ENCODE data around the gene PARP4. TPM values are rescaled to one million over a fixed set of nuclear protein-coding genes. Genes with fewer than 3 reads are reported as not detected.
"Not testable (repeated sequence)": the region's sequence is repeated elsewhere in the genome, so short reads cannot be mapped to it uniquely, and the experiment has no call there.

PARP4 gene
- total and polyA plus RNA-seq, 2 donors (not counting 3 experiments of a cell fraction or from before 2014, with no cell fraction given): 37.1 to 71.7 TPM

DNA sequence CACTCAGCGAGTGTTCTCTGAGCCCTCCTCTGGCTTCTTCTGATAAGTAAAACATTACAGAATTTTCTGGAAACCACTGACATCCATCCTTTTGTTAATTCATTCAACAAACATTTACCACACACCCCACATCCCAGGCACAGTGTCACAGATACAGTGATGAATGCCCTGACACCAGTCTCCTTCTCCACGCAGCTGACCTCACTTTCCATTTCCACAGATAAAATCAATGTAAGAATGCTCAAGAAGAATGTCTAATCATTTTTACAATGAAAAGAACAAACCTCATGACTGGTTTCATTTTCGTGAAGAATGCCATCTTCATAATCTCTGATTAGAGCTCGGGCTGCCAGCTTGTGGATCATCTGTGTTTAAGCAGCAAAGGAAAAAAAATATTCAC is 69.2 kb downstream of the PARP4 start:
- no peak for FAIRE-seq
- no peak overlapping the region for H3K4me2 ChIP-seq (ENCODE audit: insufficient read depth, low read length)
- H4K20me1 ChIP-seq (replicated peaks; ENCODE audit: control insufficient read depth, extremely low read depth, insufficient read depth, low read length): no peaks in the 10 kb centered on the region
- no peaks in the 10 kb centered on the region for H3K9me1 ChIP-seq (replicated peaks; ENCODE audit: control insufficient read depth, extremely low read depth, insufficient read depth, low read length)
- no peaks in the 10 kb centered on the region for H3K27me3 ChIP-seq (ENCODE audit: control insufficient read depth in 2 of 2, insufficient read depth in 2 of 2, low read length in 2 of 2)
- H2AFZ ChIP-seq (ENCODE audit: low read depth, low read length): no peak overlapping the region
- H3K4me1 ChIP-seq (ENCODE audit: control insufficient read depth, extremely low read depth, insufficient read depth, low read length): no peaks in the 10 kb centered on the region
- no peak overlapping the region for H3K9ac ChIP-seq (replicated peaks; ENCODE audit: extremely low read depth, insufficient read depth, low read length)
- TF ChIP-seq POLR2AphosphoS5 (IDR thresholded peaks at IDR 0.05; ENCODE audit: insufficient read depth, low read depth, low read length): no peak
- no peak for TF ChIP-seq GATA2 (IDR thresholded peaks at IDR 0.05; ENCODE audit: insufficient read depth, insufficient read length, low read depth, low read length)
- TF ChIP-seq, protein P1, sequence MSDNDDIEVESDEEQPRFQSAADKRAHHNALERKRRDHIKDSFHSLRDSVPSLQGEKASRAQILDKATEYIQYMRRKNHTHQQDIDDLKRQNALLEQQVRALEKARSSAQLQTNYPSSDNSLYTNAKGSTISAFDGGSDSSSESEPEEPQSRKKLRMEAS (IDR thresholded peaks at IDR 0.05; ENCODE audit: insufficient read depth, insufficient read length): no peak
- TF ChIP-seq, protein P2, sequence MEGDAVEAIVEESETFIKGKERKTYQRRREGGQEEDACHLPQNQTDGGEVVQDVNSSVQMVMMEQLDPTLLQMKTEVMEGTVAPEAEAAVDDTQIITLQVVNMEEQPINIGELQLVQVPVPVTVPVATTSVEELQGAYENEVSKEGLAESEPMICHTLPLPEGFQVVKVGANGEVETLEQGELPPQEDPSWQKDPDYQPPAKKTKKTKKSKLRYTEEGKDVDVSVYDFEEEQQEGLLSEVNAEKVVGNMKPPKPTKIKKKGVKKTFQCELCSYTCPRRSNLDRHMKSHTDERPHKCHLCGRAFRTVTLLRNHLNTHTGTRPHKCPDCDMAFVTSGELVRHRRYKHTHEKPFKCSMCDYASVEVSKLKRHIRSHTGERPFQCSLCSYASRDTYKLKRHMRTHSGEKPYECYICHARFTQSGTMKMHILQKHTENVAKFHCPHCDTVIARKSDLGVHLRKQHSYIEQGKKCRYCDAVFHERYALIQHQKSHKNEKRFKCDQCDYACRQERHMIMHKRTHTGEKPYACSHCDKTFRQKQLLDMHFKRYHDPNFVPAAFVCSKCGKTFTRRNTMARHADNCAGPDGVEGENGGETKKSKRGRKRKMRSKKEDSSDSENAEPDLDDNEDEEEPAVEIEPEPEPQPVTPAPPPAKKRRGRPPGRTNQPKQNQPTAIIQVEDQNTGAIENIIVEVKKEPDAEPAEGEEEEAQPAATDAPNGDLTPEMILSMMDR (IDR thresholded peaks at IDR 0.05; ENCODE audit: extremely low read depth in 1 of 2, insufficient read depth in 1 of 2, low read depth in 1 of 2, low read length in 2 of 2): no peak
- TF ChIP-seq EZH2 (IDR thresholded peaks at IDR 0.05; ENCODE audit: borderline replicate concordance, low read depth, low read length, severe bottlenecking): no peak
- intact Hi-C loops (cut with micrococcal nuclease) (no loop called here), dilution Hi-C loops (cut with MboI; ENCODE audit: extremely low pct_ligation_motif_present, low sequenced_read_pairs) (no loop called here)
- ChIA-PET CTCF (no interaction called here), POLR2A (no interaction called here)
- no peak overlapping the region for H3K4me3 ChIP-seq (replicated peaks in 1 of 3; ENCODE audit: insufficient read depth in 1 of 3, low read depth in 1 of 3, low read length in 3 of 3)
- no TSS peak for BruUV-seq (replicated peaks)
- no peaks in the 10 kb centered on the region for H3K79me2 ChIP-seq (ENCODE audit: control insufficient read depth, insufficient read depth, low read length)
- DNase-seq (ENCODE audit: low read depth, low spot score): no peak
- H3K27ac ChIP-seq (ENCODE audit: insufficient read depth, low read depth, low read length): no peak overlapping the region
- H3K36me3 ChIP-seq (ENCODE audit: control insufficient read depth in 2 of 2, extremely low read depth in 1 of 2, insufficient read depth in 2 of 2, low read length in 2 of 2): peaks cover 12 to 21% of the 10 kb centered on the region in 2 experiments
- H3K9me3 ChIP-seq (replicated peaks; ENCODE audit: control insufficient read depth, insufficient read depth, low read length): no peaks in the 10 kb centered on the region

GRCh38 chr13:24426045-24426444 is 86.5 kb downstream of the PARP4 start:
- H3K4me2 ChIP-seq (ENCODE audit: insufficient read depth, low read length); H3K4me1 ChIP-seq (ENCODE audit: control insufficient read depth, extremely low read depth, insufficient read depth, low read length); dilution Hi-C loops (cut with MboI; ENCODE audit: extremely low pct_ligation_motif_present, low sequenced_read_pairs); FAIRE-seq; H3K9me1 ChIP-seq (replicated peaks; ENCODE audit: control insufficient read depth, extremely low read depth, insufficient read depth, low read length); H3K9ac ChIP-seq (replicated peaks; ENCODE audit: extremely low read depth, insufficient read depth, low read length); H3K36me3 ChIP-seq (ENCODE audit: control insufficient read depth in 2 of 2, extremely low read depth in 1 of 2, insufficient read depth in 2 of 2, low read length in 2 of 2); DNase-seq (ENCODE audit: low read depth, low spot score); H3K27ac ChIP-seq (ENCODE audit: insufficient read depth, low read depth, low read length); BruUV-seq (replicated peaks); CTCF ChIA-PET; intact Hi-C loops (cut with micrococcal nuclease); H3K79me2 ChIP-seq (ENCODE audit: control insufficient read depth, insufficient read depth, low read length); H3K9me3 ChIP-seq (replicated peaks; ENCODE audit: control insufficient read depth, insufficient read depth, low read length); POLR2A ChIA-PET; H3K27me3 ChIP-seq (ENCODE audit: control insufficient read depth in 2 of 2, insufficient read depth in 2 of 2, low read length in 2 of 2); H3K4me3 ChIP-seq (replicated peaks in 1 of 3; ENCODE audit: insufficient read depth in 1 of 3, low read depth in 1 of 3, low read length in 3 of 3); H2AFZ ChIP-seq (ENCODE audit: low read depth, low read length); H4K20me1 ChIP-seq (replicated peaks; ENCODE audit: control insufficient read depth, extremely low read depth, insufficient read depth, low read length): not testable (repeated sequence)

GRCh38 chr13:24419668-24420067 is 92.9 kb downstream of the PARP4 start:
- peaks cover 0 to 14% of the 10 kb centered on the region in 2 experiments for H3K36me3 ChIP-seq (ENCODE audit: control insufficient read depth in 2 of 2, extremely low read depth in 1 of 2, insufficient read depth in 2 of 2, low read length in 2 of 2)
- H3K4me2 ChIP-seq (ENCODE audit: insufficient read depth, low read length); FAIRE-seq; H4K20me1 ChIP-seq (replicated peaks; ENCODE audit: control insufficient read depth, extremely low read depth, insufficient read depth, low read length); H3K4me3 ChIP-seq (replicated peaks in 1 of 3; ENCODE audit: insufficient read depth in 1 of 3, low read depth in 1 of 3, low read length in 3 of 3); H3K79me2 ChIP-seq (ENCODE audit: control insufficient read depth, insufficient read depth, low read length); CTCF ChIA-PET; H3K9ac ChIP-seq (replicated peaks; ENCODE audit: extremely low read depth, insufficient read depth, low read length); H3K4me1 ChIP-seq (ENCODE audit: control insufficient read depth, extremely low read depth, insufficient read depth, low read length); intact Hi-C loops (cut with micrococcal nuclease); POLR2A ChIA-PET; H3K9me1 ChIP-seq (replicated peaks; ENCODE audit: control insufficient read depth, extremely low read depth, insufficient read depth, low read length); dilution Hi-C loops (cut with MboI; ENCODE audit: extremely low pct_ligation_motif_present, low sequenced_read_pairs); H3K27me3 ChIP-seq (ENCODE audit: control insufficient read depth in 2 of 2, insufficient read depth in 2 of 2, low read length in 2 of 2); BruUV-seq (replicated peaks); H3K27ac ChIP-seq (ENCODE audit: insufficient read depth, low read depth, low read length); H2AFZ ChIP-seq (ENCODE audit: low read depth, low read length); DNase-seq (ENCODE audit: low read depth, low spot score); H3K9me3 ChIP-seq (replicated peaks; ENCODE audit: control insufficient read depth, insufficient read depth, low read length): not testable (repeated sequence)

Measured in endothelial cell of umbilical vein (primary cell).